ENCODE measurements around the gene KANSL1L.

Gene KANSL1L, protein sequence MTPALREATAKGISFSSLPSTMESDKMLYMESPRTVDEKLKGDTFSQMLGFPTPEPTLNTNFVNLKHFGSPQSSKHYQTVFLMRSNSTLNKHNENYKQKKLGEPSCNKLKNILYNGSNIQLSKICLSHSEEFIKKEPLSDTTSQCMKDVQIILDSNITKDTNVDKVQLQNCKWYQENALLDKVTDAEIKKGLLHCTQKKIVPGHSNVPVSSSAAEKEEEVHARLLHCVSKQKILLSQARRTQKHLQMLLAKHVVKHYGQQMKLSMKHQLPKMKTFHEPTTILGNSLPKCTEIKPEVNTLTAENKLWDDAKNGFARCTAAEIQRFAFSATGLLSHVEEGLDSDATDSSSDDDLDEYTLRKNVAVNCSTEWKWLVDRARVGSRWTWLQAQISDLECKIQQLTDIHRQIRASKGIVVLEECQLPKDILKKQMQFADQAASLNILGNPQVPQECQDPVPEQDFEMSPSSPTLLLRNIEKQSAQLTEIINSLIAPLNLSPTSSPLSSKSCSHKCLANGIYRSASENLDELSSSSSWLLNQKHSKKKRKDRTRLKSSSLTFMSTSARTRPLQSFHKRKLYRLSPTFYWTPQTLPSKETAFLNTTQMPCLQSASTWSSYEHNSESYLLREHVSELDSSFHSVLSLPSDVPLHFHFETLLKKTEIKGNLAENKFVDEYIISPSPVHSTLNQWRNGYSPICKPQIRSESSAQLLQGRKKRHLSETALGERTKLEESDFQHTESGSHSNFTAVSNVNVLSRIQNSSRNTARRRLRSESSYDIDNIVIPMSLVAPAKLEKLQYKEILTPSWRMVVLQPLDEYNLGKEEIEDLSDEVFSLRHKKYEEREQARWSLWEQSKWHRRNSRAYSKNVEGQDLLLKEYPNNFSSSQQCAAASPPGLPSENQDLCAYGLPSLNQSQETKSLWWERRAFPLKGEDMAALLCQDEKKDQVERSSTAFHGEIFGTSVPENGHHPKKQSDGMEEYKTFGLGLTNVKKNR

DNA sequence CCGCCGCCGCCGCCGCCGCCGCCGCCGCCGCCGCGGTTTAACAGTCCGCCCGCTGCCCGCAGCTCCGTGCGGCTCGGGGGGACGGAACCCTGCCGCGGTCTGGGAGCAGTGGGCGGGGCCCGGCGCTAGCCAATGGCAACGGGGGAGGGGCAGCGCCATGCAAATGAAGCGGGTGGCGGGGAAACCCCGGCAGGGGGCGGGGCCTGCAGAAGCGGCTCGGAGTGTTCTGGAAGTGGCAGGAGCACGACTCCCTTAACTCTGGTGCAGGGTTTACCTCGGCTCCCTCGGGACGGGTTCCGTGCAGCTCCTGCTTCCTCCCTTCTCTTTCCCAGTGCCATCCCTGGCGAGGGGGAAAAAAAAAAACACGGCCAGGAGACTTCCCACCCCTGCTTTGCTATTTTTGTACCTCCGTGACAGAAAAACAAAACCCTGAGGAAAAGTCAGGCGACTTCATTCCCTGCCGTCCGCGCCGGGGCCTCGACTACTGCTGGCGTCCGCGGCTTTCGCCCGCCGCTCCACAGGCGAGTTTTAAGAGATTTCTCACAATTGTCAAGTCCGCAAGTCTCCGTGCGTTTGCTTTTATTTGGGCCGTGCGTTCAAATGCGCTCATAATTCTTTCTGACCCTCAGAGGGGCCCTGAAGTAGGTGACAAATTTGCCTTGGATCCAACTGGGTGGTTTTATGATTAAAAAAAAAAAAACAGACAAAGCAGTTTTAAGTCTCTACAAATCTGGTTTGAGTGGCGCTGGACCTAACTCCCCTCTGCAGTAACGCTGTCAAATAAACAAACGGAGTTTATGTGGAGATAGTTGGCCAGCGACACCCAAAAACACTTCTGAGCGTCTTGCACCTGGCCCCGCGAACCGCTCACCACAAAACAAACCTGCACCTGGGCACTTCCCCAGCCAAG is at the start of gene KANSL1L:
Gene KANSL1L, minus strand, starts transcription at position 101 of the 910 bp plus-strand sequence. CDS start 16,827 bp downstream, outside the sequence.
- H3K27ac ChIP-seq, result peak within 1 kb of the TSS; percentile 94 to 100 (median 96)
- peak within 1 kb of the TSS; percentile 63 to 88 (median 74) for H3K4me3 ChIP-seq
- no peak for TF ChIP-seq Cebpa-rat (IDR thresholded peaks at IDR 0.05)
- H3K4me2 ChIP-seq, result peak within 1 kb of the TSS; percentile 80 to 97 (median 88)
- H3K27me3 ChIP-seq, result no peaks in the 10 kb centered on the region
- H3K9ac ChIP-seq, result peak within 1 kb of the TSS; percentile 92 to 99 (median 99)
- H3K9me3 ChIP-seq (replicated peaks in 1 of 11), result no peaks in the 10 kb centered on the region
- no peaks in the 10 kb centered on the region for H4K20me1 ChIP-seq
- H3K4me1 ChIP-seq, result peaks cover 17 to 40% (median 29%) of the 10 kb centered on the region in 10 experiments
- H3K36me3 ChIP-seq, result no peaks in the 10 kb centered on the region

DNA sequence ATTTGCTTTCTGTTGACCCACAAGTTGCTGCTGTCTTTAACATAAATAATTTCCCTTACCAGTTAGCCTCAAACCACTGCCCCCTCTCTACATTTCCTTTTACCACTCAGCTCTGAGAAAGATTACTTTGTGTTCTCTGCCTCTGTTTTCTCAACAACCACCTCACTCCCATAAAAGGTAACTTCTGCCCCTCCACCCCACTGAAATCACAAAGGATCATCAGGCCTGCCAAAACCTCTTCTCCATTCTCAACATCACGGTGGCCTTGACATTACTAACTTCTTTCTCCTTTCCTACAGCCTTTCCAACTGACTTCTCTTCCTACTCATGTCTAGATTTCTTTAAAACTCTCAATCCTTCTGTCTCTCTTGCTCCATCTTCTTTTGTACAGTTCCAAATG is 43.9 kb upstream of the KANSL1L start:
- Histone ChIP-seq H3K4me2 (no peak overlapping the region), H3K4me1 (no peaks in the 10 kb centered on the region), H3K27ac (no peak overlapping the region), H3K9ac (no peak overlapping the region), H3K4me3 (no peak overlapping the region), H3K9me3 (replicated peaks in 1 of 11) (no peaks in the 10 kb centered on the region), H3K27me3 (no peaks in the 10 kb centered on the region), H4K20me1 (no peaks in the 10 kb centered on the region), H3K36me3 (no peaks in the 10 kb centered on the region)
- no peak for TF ChIP-seq Cebpa-rat (IDR thresholded peaks at IDR 0.05)

DNA sequence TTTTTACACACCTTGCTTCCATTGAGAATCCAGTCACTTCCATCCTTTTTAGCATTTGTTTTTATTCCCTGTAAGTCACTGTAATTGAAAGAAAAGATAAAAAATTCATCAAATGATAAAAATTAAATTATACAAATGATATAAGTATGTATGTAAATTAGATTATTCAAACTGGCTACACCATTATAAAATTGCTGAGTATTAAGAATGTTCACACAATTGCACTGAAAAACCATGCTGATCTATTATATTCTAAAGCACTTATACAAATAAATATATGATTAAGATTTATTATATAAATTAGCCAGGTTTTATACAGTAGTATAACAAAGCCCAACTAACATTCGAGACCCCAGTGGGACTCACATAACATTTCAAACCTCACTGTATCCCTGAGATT is 39.0 kb upstream of the KANSL1L start:
- Histone ChIP-seq H3K4me1 (no peaks in the 10 kb centered on the region), H3K4me3 (no peak overlapping the region), H3K9ac (no peak overlapping the region), H3K27ac (no peak overlapping the region), H4K20me1 (no peaks in the 10 kb centered on the region), H3K9me3 (replicated peaks in 1 of 11) (no peaks in the 10 kb centered on the region), H3K27me3 (no peaks in the 10 kb centered on the region), H3K36me3 (no peaks in the 10 kb centered on the region), H3K4me2 (no peak overlapping the region)
- no peak for TF ChIP-seq Cebpa-rat (IDR thresholded peaks at IDR 0.05)

DNA sequence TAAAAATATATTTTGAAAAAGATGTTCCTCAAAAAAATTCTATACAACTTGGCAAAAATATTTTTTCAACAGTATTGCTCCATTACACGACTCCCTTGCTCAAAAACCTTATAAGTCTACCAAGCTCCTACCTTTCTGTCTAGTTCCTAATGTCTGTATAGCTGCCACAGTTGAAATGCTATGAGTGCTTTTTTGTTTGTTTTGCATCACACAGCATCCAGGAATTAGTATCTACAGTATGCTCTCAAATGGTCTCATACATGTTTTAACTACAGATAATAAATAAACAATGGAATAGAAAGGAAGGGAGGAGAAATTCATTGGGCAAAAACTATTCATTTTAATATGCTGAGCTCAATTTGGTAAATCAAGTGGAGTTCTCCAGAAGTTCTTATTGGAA is 36.7 kb upstream of the KANSL1L start:
- H3K27me3 ChIP-seq, result no peaks in the 10 kb centered on the region
- H4K20me1 ChIP-seq, result no peaks in the 10 kb centered on the region
- no peaks in the 10 kb centered on the region for H3K36me3 ChIP-seq
- no peaks in the 10 kb centered on the region for H3K4me1 ChIP-seq
- H3K4me2 ChIP-seq, result no peak overlapping the region
- TF ChIP-seq Cebpa-rat (IDR thresholded peaks at IDR 0.05), result no peak
- no peaks in the 10 kb centered on the region for H3K9me3 ChIP-seq (replicated peaks in 1 of 11)
- H3K27ac ChIP-seq, result no peak overlapping the region
- no peak overlapping the region for H3K4me3 ChIP-seq
- H3K9ac ChIP-seq, result no peak overlapping the region

DNA sequence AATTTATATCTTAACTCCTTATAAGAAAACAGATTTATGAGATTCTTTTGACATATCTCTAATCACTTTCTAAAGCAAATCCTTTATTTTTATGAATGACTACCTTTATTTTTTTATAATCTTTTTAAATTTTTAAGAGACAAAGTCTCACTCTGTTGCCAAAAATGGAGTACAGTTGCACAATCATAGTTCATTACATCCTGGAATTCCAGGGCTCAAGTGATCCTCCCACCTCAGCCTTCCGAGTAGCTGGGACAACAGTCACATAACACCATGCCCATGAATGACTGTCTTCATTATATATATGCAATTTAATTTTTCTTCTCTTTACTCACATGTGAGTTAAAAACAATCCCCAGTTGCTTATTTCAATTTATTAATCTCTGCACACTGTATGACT is 32.3 kb upstream of the KANSL1L start:
- no peaks in the 10 kb centered on the region for H3K36me3 ChIP-seq
- peaks cover 0 to 4% (median 2%) of the 10 kb centered on the region in 10 experiments; a peak in 11 of 20 replicates for H3K4me1 ChIP-seq
- no peaks in the 10 kb centered on the region for H3K9me3 ChIP-seq (replicated peaks in 1 of 11)
- H3K27me3 ChIP-seq, result no peaks in the 10 kb centered on the region
- H3K9ac ChIP-seq, result no peak overlapping the region
- H3K4me2 ChIP-seq, result no peak overlapping the region
- no peaks in the 10 kb centered on the region for H4K20me1 ChIP-seq
- TF ChIP-seq Cebpa-rat (IDR thresholded peaks at IDR 0.05), result 0 out of 22 replicates have a peak, but pooled peaks of 1 of the 11 experiments have one; percentile 10
- no peak overlapping the region for H3K4me3 ChIP-seq
- no peak overlapping the region for H3K27ac ChIP-seq

DNA sequence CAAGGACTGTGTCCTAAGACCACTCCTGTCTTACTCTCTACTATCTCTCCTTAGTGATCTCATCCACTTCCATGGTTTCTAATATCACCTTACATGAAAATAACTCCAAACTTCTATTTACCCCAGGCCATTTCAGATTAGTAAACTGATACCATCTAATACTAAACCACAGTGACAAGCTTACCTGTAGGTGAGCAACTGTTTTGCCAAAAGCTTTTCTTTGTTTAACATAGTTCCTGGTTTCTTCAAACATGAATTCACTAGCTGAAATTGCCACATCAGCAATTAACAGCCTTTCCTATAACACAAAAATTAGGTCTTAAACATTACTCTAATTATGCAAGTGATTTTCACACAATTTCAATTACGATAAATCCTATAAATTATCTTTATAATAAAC is 31.9 kb upstream of the KANSL1L start:
- Histone ChIP-seq H4K20me1 (no peaks in the 10 kb centered on the region), H3K4me2 (no peak overlapping the region), H3K4me1 (peaks cover 0 to 9% (median 6%) of the 10 kb centered on the region in 10 experiments; a peak in 13 of 20 replicates), H3K27me3 (no peaks in the 10 kb centered on the region), H3K9ac (no peak overlapping the region), H3K27ac (no peak overlapping the region), H3K9me3 (replicated peaks in 1 of 11) (no peaks in the 10 kb centered on the region), H3K4me3 (no peak overlapping the region), H3K36me3 (no peaks in the 10 kb centered on the region)
- TF ChIP-seq Cebpa-rat (IDR thresholded peaks at IDR 0.05), result no peak

DNA sequence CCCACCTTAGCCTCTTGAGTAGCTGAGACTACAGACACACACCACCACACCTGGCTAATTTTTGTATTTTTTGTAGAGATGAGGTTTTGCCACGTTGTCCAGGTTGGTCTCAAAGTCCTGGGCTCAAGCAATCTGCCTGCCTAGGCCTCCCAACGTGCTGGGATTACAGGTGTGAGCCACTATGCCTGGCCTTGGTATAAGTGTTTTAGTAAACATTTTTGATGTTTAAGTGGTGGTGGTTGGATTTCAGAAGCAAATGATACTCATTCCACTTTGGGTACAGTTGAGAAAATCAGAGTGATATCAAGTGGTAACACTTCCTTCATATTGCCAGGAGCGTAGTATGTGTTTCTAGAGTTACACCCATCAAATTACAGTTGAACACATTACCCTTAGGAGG is 28.6 kb upstream of the KANSL1L start:
- H3K9ac ChIP-seq, result no peak overlapping the region
- H3K27ac ChIP-seq, result no peak overlapping the region
- H3K9me3 ChIP-seq (replicated peaks in 1 of 11), result no peaks in the 10 kb centered on the region
- H3K4me2 ChIP-seq, result no peak overlapping the region
- H3K4me3 ChIP-seq, result no peak overlapping the region
- TF ChIP-seq Cebpa-rat (IDR thresholded peaks at IDR 0.05), result no peak
- H4K20me1 ChIP-seq, result no peaks in the 10 kb centered on the region
- H3K4me1 ChIP-seq, result peaks cover 0 to 15% (median 8%) of the 10 kb centered on the region in 10 experiments; a peak in 14 of 20 replicates
- no peaks in the 10 kb centered on the region for H3K27me3 ChIP-seq
- no peaks in the 10 kb centered on the region for H3K36me3 ChIP-seq

DNA sequence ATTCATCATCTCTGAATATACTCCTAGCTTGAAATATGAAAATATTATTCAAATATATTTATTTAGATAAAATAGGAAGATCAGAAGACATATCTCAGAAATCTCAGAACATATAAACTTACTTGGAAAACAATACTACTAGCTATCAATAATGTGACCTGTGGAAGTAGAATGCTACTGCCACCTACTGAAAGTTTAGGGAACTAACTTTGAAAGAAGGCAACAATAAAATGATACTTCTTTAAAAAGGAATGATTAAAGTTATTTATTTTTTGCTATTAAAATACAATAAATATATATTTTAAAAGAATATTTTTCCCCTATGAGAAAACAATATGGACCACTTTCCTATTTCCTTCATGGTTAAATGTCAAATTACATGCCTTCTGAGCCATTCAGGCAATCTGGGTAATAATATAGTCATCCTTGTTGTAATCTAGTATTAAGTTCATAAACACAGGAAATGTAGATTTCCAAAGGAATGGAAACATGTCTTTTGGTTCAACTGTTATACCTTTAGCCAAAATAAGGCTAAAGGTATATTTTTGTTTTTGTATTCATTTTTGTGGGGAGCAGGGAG is 28.1 kb upstream of the KANSL1L start:
- TF ChIP-seq Cebpa-rat (IDR thresholded peaks at IDR 0.05), result no peak
- Histone ChIP-seq H3K9me3 (replicated peaks in 1 of 11) (no peaks in the 10 kb centered on the region), H3K27me3 (no peaks in the 10 kb centered on the region), H3K4me3 (no peak overlapping the region), H3K36me3 (no peaks in the 10 kb centered on the region), H3K4me2 (no peak overlapping the region), H3K27ac (no peak overlapping the region), H4K20me1 (no peaks in the 10 kb centered on the region), H3K4me1 (peaks cover 0 to 15% (median 8%) of the 10 kb centered on the region in 10 experiments; a peak in 14 of 20 replicates), H3K9ac (no peak overlapping the region)
